OCI-LY3 (cell line): ENCODE results near the gene MRPL10.

ENCODE experiments used
- H2AFZ ChIP-seq: fragments of 200-600, 300-600 bp; shearing (Covaris generic); 2 replicates; pipeline ENCODE4 v1.6.0; 2014; ENCODE audit warnings: antibody characterized with exemption, low read depth, low read length
- H3K27ac ChIP-seq: fragments of 200-600, 300-600 bp; sonication (generic); 2 replicates; pipeline ENCODE4 v1.5.1; 2014; ENCODE audit warnings: mild to moderate bottlenecking, low read length, moderate library complexity, mixed read lengths
- H3K27me3 ChIP-seq: fragments of 200-600, 300-600 bp; sonication (generic); 2 replicates; pipeline ENCODE4 v1.6.1; 2014; ENCODE audit warnings: low read depth, low read length, mixed read lengths
- H3K36me3 ChIP-seq: fragments of 200-600, 300-600 bp; sonication (generic); replicated peaks from 2 replicates; pipeline ENCODE3; 2014; ENCODE audit warnings: low read depth, low read length, mixed read lengths
- H3K4me1 ChIP-seq: fragments of 300-600, 200-600 bp; sonication (generic); 2 replicates; pipeline ENCODE4 v1.6.1; 2014; ENCODE audit warnings: low read length, mixed read lengths
- H3K4me2 ChIP-seq: fragments of 200-600, 300-600 bp; sonication (generic); 2 replicates; pipeline ENCODE4 v1.6.1; 2014; ENCODE audit warnings: low read length, mixed read lengths
- H3K4me3 ChIP-seq: fragments of 300-600, 200-600 bp; sonication (generic); 2 replicates; pipeline ENCODE4 v1.5.1; 2014; ENCODE audit warnings: antibody characterized with exemption, mild to moderate bottlenecking, low read length, moderate library complexity
- H3K79me2 ChIP-seq: fragments of 300-600, 200-600 bp; shearing (Covaris generic); 2 replicates; pipeline ENCODE4 v1.6.1; 2014; ENCODE audit warnings: mild to moderate bottlenecking, low read length, mixed read lengths
- H3K9ac ChIP-seq: fragments of 300-600, 200-600 bp; shearing (Covaris generic); 2 replicates; pipeline ENCODE4 v1.6.0; 2014; ENCODE audit warnings: mild to moderate bottlenecking, low read length, moderate library complexity
- H3K9me3 ChIP-seq: fragments of 200-600, 300-600 bp; shearing (Covaris generic); 2 replicates; pipeline ENCODE4 v1.6.1; 2014; ENCODE audit warnings: low read length, mixed read lengths; ENCODE audit not compliant: insufficient read depth
- H4K20me1 ChIP-seq: fragments of 200-600, 300-600 bp; sonication (generic); 2 replicates; pipeline ENCODE4 v1.6.1; 2016; ENCODE audit warnings: low read length, mixed read lengths; ENCODE audit not compliant: insufficient read depth
- CTCF ChIP-seq: fragments of 200-600, 300-600 bp; sonication (generic); IDR thresholded peaks from 2 replicates; pipeline ENCODE4 v1.5.1; 2014; ENCODE audit warnings: antibody characterized with exemption, low read length, low read depth
- EZH2phosphoT487 ChIP-seq: fragments of 200-600 bp; shearing (Covaris generic); IDR thresholded peaks from 2 replicates; pipeline ENCODE4 v1.6.1; 2018; ENCODE audit warnings: antibody characterized with exemption, mixed run types, low read depth

Gene MRPL10

GRCh38 chr17:47791025-47791424, 40.3 kb downstream of the MRPL10 start:
- TF ChIP-seq EZH2phosphoT487 (no peak), CTCF (no peak)

GRCh38 chr17:47789611-47790561, 41.5 kb downstream of the MRPL10 start:
- Histone ChIP-seq H3K4me1 (no peaks in the 10 kb centered on the region), H3K79me2 (no peaks in the 10 kb centered on the region), H3K9ac (no peak overlapping the region), H3K9me3 (no peaks in the 10 kb centered on the region), H3K27me3 (peaks cover 36% of the 10 kb centered on the region), H4K20me1 (no peaks in the 10 kb centered on the region), H3K36me3 (no peaks in the 10 kb centered on the region), H3K4me2 (no peak overlapping the region), H2AFZ (no peak overlapping the region), H3K4me3 (no peak overlapping the region), H3K27ac (no peak overlapping the region)
- TF ChIP-seq EZH2phosphoT487 (no peak), CTCF (no peak)

More at GRCh38 chr17:47791025-47791424, 40.3 kb downstream of the MRPL10 start:
- Histone ChIP-seq H3K36me3 (no peaks in the 10 kb centered on the region), H3K27me3 (peaks cover 45% of the 10 kb centered on the region), H3K79me2 (no peaks in the 10 kb centered on the region), H3K4me2 (no peak overlapping the region), H3K9ac (no peak overlapping the region), H3K27ac (no peak overlapping the region), H4K20me1 (no peaks in the 10 kb centered on the region), H3K4me3 (no peak overlapping the region), H2AFZ (no peak overlapping the region), H3K9me3 (no peaks in the 10 kb centered on the region), H3K4me1 (no peaks in the 10 kb centered on the region)

- H3K27me3 ChIP-seq, result peaks cover 19% of the 10 kb centered on the region; the same call in 1 of the 2 replicates
- H3K79me2 ChIP-seq, result no peaks in the 10 kb centered on the region
- H3K4me2 ChIP-seq, result no peak overlapping the region
- H3K36me3 ChIP-seq, result no peaks in the 10 kb centered on the region
- H2AFZ ChIP-seq, result no peak overlapping the region
- no peaks in the 10 kb centered on the region for H4K20me1 ChIP-seq
- H3K9me3 ChIP-seq, result no peaks in the 10 kb centered on the region
- no peak overlapping the region for H3K4me3 ChIP-seq
- H3K4me1 ChIP-seq, result no peaks in the 10 kb centered on the region
- TF ChIP-seq EZH2phosphoT487 (no peak), CTCF (no peak)
- no peak overlapping the region for H3K27ac ChIP-seq
- H3K9ac ChIP-seq, result no peak overlapping the region
Observed at GRCh38 chr17:47785538-47786123, 45.7 kb downstream of the MRPL10 start.

- Histone ChIP-seq H3K27me3 (peaks cover 13% of the 10 kb centered on the region; the same call in 1 of the 2 replicates), H3K4me1 (no peaks in the 10 kb centered on the region), H3K79me2 (no peaks in the 10 kb centered on the region), H3K9me3 (no peaks in the 10 kb centered on the region), H3K36me3 (no peaks in the 10 kb centered on the region), H2AFZ (no peak overlapping the region), H3K4me3 (no peak overlapping the region), H3K9ac (no peak overlapping the region), H3K4me2 (no peak overlapping the region), H4K20me1 (no peaks in the 10 kb centered on the region), H3K27ac (no peak overlapping the region)
- TF ChIP-seq CTCF, result no peak
- TF ChIP-seq EZH2phosphoT487, result no peak
Observed at GRCh38 chr17:47781397-47781796, 49.9 kb downstream of the MRPL10 start.
